Naive B cell (primary cell): Measurements from ENCODE around the gene RNF126. TPM values are rescaled to one million over a fixed set of nuclear protein-coding genes. Genes with fewer than 3 reads are reported as not detected.
A peak's percentile ranks its signal among the peaks of the same experiment; 100 is the strongest.
"Not testable (repeated sequence)": the region's sequence is repeated elsewhere in the genome, so short reads cannot be mapped to it uniquely, and the experiment has no call there.

ENCODE experiments used
- ATAC-seq, 2 donors: fragments of 150-1000 bp; cut with Tn5 transposase; 2 replicates each; pipeline ENCODE4 v1.10.0; 2021; ENCODE audit warnings: low read depth in 2 of 2, mild to moderate bottlenecking in 2 of 2, moderate library complexity in 2 of 2
- DNase-seq: peaks from one replicate; pipeline ENCODE4 v3.0.0; 2022
- H3K27ac Mint-ChIP-seq, 6 donors: one replicate each; pipeline ENCODE4 v1.8.0; 2020 to 2022; ENCODE audit warnings: mild to moderate bottlenecking in 6 of 6, mixed read lengths in 6 of 6, moderate library complexity in 5 of 6, inconsistent platforms in 2 of 6
- H3K27me3 Mint-ChIP-seq, 3 donors: one replicate each; pipeline ENCODE4 v1.8.0; 2021 to 2022; ENCODE audit warnings: mixed read lengths in 3 of 3, mild to moderate bottlenecking in 1 of 3
- H3K36me3 Mint-ChIP-seq, 2 donors: one replicate each; pipeline ENCODE4 v1.8.0; 2020 to 2022; ENCODE audit warnings: mixed read lengths in 2 of 2, inconsistent platforms in 1 of 2, mild to moderate bottlenecking in 1 of 2
- H3K4me1 Mint-ChIP-seq, 3 donors: one replicate each; pipeline ENCODE4 v1.8.0; 2020 to 2022; ENCODE audit warnings: mixed read lengths in 3 of 3, inconsistent platforms in 1 of 3, mild to moderate bottlenecking in 1 of 3, moderate library complexity in 1 of 3
- H3K4me3 Mint-ChIP-seq, 8 donors: one replicate each; pipeline ENCODE4 v1.8.0; 2020 to 2022; ENCODE audit warnings: mild to moderate bottlenecking in 8 of 8, mixed read lengths in 8 of 8, moderate library complexity in 8 of 8, inconsistent platforms in 2 of 8
- H3K9me3 Mint-ChIP-seq, 7 donors: one replicate each; pipeline ENCODE4 v1.8.0; 2020 to 2022; ENCODE audit warnings: mixed read lengths in 7 of 7, mild to moderate bottlenecking in 5 of 7, inconsistent platforms in 2 of 7, moderate library complexity in 1 of 7
- polyA plus RNA-seq, 6 donors: library from polyadenylated mRNA; unstranded; fragments of 300-500 nt; fragmentation: Illumina TruSeq; gene quantifications; one replicate each; pipeline ENCODE4 v1.2.3, GENCODE V29; 2021; ENCODE audit warnings: low read depth in 6 of 6

RNF126 gene
- polyA plus RNA-seq, 6 donors from 2014 or later = 51.0 to 72.4 (median 59.1) TPM

DNA sequence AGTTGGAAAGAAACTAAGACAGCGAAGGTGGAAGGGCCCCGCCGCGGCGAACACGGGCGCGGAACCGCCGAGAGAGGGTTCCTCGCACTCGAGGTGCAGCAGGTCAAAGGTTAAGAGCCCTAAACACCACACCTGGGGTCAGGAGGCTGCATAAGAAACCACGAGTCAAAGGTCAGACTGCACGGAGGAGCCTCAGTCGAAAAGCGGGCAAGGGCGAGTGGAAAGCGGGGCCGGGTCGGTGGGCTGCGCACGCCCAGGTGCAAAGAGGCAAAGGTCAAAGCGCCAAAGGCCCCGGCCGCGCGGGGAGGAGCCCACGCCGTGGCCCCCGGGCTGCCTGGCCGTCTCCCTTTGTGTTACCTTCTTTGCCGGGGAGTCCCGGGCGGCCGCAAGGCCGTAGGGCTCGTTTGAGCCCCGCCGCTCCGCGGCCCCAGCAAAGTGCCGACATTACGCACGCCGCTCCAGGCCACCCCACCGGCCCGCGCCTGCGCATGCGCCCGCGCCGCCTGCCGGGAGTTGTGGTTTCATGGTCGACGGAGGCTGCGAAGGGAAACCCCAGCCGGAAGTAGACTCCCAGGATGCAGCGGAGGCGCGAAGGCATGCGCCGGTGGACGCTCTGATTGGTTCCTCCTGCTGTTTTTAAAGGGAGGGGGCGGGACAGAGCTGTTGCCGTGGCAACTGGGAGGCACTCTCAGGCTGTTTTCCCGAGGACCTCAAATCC lies 29.8 kb downstream of the RNF126 start, which contains the start of gene POLRMT:
POLRMT (minus strand) TSS at position 470 of the 718 bp plus-strand sequence; CDS start at position 445, 25 bp downstream.
- Mint-ChIP-seq H3K4me3 (peak within 1 kb of the TSS; percentile 83 to 98 (median 96)), H3K27ac (peak within 1 kb of the TSS; percentile 90 to 99 (median 98)), H3K27me3 (no peaks in the 10 kb centered on the region), H3K36me3 (peaks cover 0 to 9% of the 10 kb centered on the region in 2 donors), H3K9me3 (peaks cover 0 to 2% (median 0%) of the 10 kb centered on the region in 7 donors), H3K4me1 (peaks cover 11 to 40% (median 38%) of the 10 kb centered on the region in 3 donors)
- peak; percentile 97 for DNase-seq
- peak; percentile 93 to 96 for ATAC-seq

DNA sequence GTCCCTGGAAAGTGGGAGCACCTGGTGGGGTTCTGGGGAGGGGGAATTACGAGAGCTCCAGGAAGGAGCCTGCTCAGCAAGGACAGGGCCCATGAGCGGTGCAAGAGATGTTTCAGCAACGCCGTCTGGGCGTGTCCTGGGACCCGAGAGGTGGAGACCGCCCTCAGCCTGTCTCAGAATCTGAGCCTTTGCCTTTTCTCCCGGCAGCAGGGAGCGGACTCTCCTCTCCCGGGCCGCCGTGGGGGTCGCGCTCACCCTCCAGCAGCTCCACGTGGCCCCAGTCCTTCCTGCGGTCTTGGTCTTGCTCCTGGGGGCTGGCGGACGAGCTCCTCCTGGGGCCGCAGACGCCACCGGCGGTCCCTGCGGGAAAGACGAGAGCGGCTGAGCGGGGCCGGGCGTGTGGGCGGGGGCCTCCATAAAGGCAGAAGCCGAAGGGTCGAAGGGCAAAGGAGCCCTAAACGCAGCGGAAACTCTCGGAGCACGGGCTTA lies 30.4 kb downstream of the RNF126 start:
- peaks cover 0 to 9% of the 10 kb centered on the region in 2 donors for H3K36me3 Mint-ChIP-seq
- H3K27ac Mint-ChIP-seq = peak overlapping the region in 5 of 6 donors; percentile 88 to 98 (median 96)
- ATAC-seq (no peak), DNase-seq (no peak)
- peak overlapping the region; percentile 83 to 98 (median 96) for H3K4me3 Mint-ChIP-seq
- H3K27me3 Mint-ChIP-seq = no peaks in the 10 kb centered on the region
- H3K9me3 Mint-ChIP-seq = peaks cover 0 to 2% (median 0%) of the 10 kb centered on the region in 7 donors
- H3K4me1 Mint-ChIP-seq = peaks cover 11 to 40% (median 39%) of the 10 kb centered on the region in 3 donors

DNA sequence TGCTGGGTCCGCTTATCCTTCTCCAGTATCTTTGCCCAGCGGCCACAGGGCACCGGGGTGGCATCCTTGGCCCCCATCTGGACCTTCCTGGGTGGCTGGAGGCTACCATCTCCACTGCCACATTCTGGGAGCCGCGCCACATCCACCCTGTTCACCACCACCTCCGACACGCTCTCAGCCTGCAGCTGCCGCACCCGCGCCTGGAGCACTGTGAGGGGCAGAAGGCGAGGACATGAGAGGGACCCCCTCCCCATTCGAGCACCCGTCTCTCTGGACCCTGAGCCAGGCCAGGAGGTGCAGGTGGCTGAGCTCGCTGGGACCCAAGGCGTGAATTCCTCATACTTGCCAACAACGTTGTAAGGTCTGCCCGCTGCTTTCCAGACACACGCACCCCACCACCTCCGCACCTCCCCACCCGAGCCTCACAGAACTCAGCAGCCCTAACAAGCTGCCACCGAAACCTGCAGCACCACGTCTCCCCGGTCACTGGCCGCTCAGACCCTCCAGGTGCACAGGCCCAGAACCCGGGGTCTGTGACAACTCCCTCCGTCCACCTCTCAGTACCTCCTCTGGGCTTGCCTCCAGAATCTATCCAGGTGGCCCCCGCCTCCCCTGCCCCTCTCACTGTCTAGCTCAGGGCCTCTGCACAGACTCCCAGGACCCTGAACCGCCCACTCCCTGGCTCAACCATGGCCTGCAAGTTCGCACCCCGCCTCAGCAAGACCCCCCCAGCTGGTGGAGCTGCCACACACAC lies 32.9 kb downstream of the RNF126 start:
- H3K36me3 Mint-ChIP-seq = peaks cover 0 to 9% of the 10 kb centered on the region in 2 donors
- H3K27me3 Mint-ChIP-seq = no peaks in the 10 kb centered on the region
- peak overlapping the region in 1 of 6 donors; percentile 85 for H3K27ac Mint-ChIP-seq
- H3K4me3 Mint-ChIP-seq = peak overlapping the region in 3 of 8 donors; percentile 22 to 96 (median 47)
- peaks cover 11 to 41% (median 39%) of the 10 kb centered on the region in 3 donors for H3K4me1 Mint-ChIP-seq
- H3K9me3 Mint-ChIP-seq = peaks cover 0 to 2% (median 0%) of the 10 kb centered on the region in 7 donors
- DNase-seq (no peak), ATAC-seq (no peak)

DNA sequence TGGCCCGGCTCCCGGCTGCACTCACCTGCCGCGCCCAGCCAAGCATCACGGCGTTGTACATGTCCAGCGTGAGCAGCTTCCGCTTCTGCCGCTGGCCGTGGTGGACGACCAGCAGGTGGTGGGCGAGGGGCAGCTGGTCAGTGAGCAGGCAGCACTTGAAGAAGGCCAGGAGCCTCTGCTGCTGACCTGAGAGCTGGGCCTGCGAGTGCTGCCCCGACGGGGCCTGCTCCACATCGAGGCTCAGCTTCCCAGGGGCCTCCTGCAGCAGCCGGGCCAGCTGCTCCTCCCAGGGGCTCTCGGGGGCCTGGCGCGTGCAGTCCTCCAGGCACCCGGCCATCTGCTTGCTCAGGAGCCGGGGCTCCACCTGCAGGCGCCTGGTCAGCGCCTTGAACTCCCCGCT lies 33.5 kb downstream of the RNF126 start:
- H3K4me3 Mint-ChIP-seq, DNase-seq, H3K36me3 Mint-ChIP-seq, H3K27ac Mint-ChIP-seq, H3K9me3 Mint-ChIP-seq, ATAC-seq, H3K27me3 Mint-ChIP-seq: not testable (repeated sequence)
- H3K4me1 Mint-ChIP-seq = peaks cover 11 to 41% (median 39%) of the 10 kb centered on the region in 3 donors

DNA sequence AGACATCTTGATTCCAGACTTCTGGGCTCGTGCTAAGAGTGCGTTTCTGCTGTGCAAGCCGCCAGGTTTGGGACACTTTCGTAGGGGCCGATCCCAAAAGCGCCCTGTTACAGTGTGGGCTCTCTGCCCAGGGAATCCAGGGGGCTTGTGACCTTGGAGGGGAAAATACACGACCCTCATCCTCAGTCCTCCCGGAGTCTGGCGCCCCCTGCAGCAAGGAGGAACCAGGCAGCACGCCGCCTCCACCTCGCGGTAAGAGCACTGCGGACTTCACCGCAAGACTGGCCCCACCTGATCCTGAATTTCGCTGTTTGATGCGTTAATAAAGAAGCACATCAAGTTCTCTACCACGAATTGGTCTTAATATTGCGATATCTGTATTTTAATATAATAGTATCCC lies 34.8 kb downstream of the RNF126 start:
- DNase-seq = no peak
- ATAC-seq = no peak
- H3K4me1 Mint-ChIP-seq = peaks cover 6 to 30% (median 29%) of the 10 kb centered on the region in 3 donors
- H3K27me3 Mint-ChIP-seq = no peaks in the 10 kb centered on the region
- H3K4me3 Mint-ChIP-seq = peak overlapping the region in 2 of 8 donors; percentile 49 to 68
- peaks cover 0 to 9% of the 10 kb centered on the region in 2 donors for H3K36me3 Mint-ChIP-seq
- H3K27ac Mint-ChIP-seq = no peak overlapping the region
- no peaks in the 10 kb centered on the region for H3K9me3 Mint-ChIP-seq

DNA sequence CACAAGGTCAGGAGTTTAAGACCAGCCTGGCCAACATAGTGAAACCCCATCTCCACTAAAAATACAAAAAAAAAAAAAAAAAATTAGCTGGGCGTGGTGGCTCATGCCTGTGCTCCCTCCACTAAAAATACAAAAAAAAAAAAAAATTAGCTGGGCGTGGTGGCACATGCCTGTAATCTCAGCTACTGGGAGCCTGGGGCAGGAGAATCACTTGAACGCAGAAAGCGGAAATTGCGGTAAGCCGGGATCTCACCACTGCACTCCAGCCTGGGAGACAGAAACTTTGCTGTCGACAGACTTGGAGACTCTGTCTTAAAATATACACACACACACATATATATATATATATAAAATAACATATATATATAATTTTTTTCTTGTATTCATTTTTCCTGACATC lies 36.4 kb downstream of the RNF126 start:
- H3K4me3 Mint-ChIP-seq, H3K27ac Mint-ChIP-seq, ATAC-seq, H3K9me3 Mint-ChIP-seq, H3K36me3 Mint-ChIP-seq, DNase-seq, H3K27me3 Mint-ChIP-seq: not testable (repeated sequence)
- H3K4me1 Mint-ChIP-seq = peaks cover 6 to 20% (median 20%) of the 10 kb centered on the region in 3 donors

DNA sequence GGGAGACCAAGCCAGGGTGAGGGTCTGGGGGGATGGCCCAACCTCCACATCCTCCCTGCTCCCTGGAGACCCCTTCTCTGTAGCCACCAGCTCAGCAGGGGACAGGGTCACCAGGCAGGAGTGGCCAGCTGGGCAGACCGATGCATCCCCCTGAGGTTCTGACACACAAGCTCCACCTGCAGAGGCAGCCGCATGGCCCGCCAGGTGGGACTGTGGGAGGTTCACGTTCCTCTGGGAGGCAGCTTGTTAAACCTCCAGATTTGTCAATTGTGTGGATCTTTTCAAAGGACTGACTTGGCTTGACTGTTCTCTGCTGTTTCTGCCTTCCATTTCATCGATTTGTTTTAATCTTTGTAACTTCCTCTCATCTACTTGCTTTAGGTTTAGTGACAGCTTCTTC lies 37.8 kb downstream of the RNF126 start:
- ATAC-seq (no peak), DNase-seq (no peak)
- Mint-ChIP-seq H3K36me3 (peaks cover 0 to 3% of the 10 kb centered on the region in 2 donors), H3K4me1 (peaks cover 2 to 11% (median 10%) of the 10 kb centered on the region in 3 donors), H3K27ac (no peak overlapping the region), H3K27me3 (no peaks in the 10 kb centered on the region), H3K4me3 (no peak overlapping the region), H3K9me3 (no peaks in the 10 kb centered on the region)

DNA sequence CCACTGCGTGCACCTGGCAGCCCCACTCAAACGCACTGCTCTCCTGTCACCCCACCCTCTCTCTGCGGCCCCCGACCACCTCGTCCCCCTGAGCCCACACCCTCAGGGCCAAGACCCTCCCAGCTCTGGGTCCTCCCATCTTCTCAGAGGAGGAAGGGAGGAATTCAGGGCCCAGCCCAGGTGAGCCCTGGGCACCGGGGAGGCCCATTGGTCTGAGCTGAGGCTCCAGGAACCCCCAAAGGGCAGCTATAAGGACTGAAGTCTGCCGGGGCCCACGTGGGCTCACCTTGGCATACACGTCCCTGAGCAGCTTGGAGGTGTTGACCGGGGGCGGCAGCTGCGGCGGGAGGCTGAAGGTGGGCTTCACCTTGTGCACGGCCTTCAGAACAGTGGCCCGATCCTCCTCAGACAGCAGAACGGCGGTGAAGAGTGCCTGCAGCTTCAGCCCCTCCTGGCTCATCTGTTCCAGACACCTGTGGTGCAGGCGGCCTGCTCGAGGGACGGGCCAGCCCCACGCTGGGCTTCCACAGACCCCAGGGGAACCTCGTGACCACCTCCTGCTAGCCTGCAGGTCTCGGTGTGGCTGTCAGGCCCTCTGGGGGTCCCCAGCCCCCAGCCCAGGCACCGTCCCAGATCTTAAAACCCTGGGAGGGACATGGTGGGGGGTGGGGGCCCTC lies 38.4 kb downstream of the RNF126 start:
- DNase-seq = no peak
- H3K27ac Mint-ChIP-seq = no peak overlapping the region
- H3K4me3 Mint-ChIP-seq = no peak overlapping the region
- no peak for ATAC-seq
- H3K27me3 Mint-ChIP-seq = no peaks in the 10 kb centered on the region
- H3K36me3 Mint-ChIP-seq = no peaks in the 10 kb centered on the region
- H3K4me1 Mint-ChIP-seq = peaks cover 0 to 10% (median 7%) of the 10 kb centered on the region in 3 donors
- H3K9me3 Mint-ChIP-seq = no peaks in the 10 kb centered on the region

DNA sequence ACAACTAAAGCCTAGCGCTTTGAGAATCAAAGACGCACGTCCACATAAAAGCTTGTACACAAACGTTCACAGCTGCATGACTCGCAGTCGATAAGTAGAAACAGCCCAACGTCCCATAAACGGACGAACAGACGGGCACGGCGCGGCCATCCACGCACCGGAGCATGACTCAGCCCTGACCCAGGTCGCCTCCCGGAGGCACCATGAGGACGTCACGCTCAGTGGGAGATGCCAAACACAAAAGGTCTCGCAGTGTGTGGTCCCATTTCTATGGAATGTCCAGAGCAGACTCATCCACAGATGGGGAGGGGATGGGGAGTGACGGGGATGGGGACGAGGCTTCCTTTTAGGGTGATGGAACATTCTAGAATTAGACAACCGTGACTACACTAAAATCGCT lies 39.0 kb downstream of the RNF126 start:
- H3K4me1 Mint-ChIP-seq = peaks cover 0 to 8% (median 5%) of the 10 kb centered on the region in 3 donors

DNA sequence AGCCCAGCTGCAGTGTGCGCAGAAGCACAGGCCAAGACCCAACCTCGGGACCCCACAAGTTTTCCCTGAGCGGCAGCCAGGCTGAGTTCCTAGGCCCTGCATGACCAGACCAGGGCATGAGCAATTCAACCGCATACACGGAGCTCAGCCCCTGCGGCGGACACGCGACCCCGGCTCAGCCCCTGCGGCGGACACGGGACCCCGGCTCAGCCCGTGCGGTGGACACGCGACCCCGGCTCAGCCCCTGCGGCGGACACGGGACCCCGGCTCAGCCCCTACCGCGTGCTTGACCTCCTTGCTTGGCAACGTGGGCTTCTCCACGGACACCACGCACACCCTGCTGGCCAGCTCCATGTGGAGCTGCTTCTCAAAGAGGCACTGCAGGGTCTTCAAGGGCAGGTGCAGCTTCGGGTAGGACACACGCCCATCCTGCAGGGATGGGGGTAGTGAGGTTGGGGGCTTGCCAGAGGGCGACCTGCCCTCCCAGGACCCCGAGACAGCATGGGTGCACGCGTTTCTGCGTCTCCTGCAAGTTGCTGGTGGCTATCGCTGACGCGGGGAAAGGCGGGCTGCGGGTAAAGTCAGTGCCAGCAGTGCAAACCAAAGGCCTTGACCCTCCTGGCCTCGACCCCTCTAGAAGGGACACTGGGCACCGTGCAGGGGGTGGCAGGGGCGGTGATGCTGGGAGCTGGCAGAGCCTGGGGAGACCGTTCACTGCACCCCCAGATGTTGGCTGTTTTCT lies 39.7 kb downstream of the RNF126 start:
- peaks cover 0 to 7% of the 10 kb centered on the region in 2 donors for H3K36me3 Mint-ChIP-seq
- peaks cover 0 to 2% (median 2%) of the 10 kb centered on the region in 3 donors for H3K4me1 Mint-ChIP-seq
- no peaks in the 10 kb centered on the region for H3K9me3 Mint-ChIP-seq
- DNase-seq (no peak), ATAC-seq (no peak)
- H3K4me3 Mint-ChIP-seq = no peak overlapping the region
- no peak overlapping the region for H3K27ac Mint-ChIP-seq
- no peaks in the 10 kb centered on the region for H3K27me3 Mint-ChIP-seq

More for the DNA sequence above, 39.0 kb downstream of the RNF126 start:
- ATAC-seq (no peak), DNase-seq (no peak)
- Mint-ChIP-seq H3K36me3 (peaks cover 0 to under 1% of the 10 kb centered on the region in 2 donors), H3K4me3 (no peak overlapping the region), H3K9me3 (no peaks in the 10 kb centered on the region), H3K27me3 (no peaks in the 10 kb centered on the region), H3K27ac (peak overlapping the region in 1 of 6 donors; percentile 33)

DNA sequence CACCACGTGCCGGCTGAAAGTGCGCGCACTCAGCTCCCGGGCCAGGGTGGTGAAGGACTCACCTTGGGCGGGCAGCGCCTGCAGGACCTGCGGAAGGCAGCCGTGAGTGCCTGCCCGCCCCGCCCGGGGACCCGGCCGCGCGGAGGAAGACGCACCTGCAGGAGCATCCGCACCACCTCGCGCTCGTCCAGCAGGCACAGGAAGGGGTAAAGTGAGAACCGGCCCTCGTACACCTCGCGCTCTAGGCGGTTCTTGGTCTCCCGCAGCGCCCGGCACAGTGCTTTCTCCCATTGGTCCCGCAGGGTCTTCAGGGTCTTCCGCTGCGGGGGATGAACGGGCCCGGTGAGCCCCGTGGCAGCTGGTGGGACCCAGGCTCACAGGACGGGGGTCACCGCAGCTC lies 40.3 kb downstream of the RNF126 start:
- no peaks in the 10 kb centered on the region for H3K9me3 Mint-ChIP-seq
- no peaks in the 10 kb centered on the region for H3K27me3 Mint-ChIP-seq
- H3K4me1 Mint-ChIP-seq = peaks cover 0 to 2% (median 0%) of the 10 kb centered on the region in 3 donors
- DNase-seq (no peak), ATAC-seq (no peak)
- no peak overlapping the region for H3K4me3 Mint-ChIP-seq
- H3K36me3 Mint-ChIP-seq = peaks cover 0 to 8% of the 10 kb centered on the region in 2 donors
- no peak overlapping the region for H3K27ac Mint-ChIP-seq

DNA sequence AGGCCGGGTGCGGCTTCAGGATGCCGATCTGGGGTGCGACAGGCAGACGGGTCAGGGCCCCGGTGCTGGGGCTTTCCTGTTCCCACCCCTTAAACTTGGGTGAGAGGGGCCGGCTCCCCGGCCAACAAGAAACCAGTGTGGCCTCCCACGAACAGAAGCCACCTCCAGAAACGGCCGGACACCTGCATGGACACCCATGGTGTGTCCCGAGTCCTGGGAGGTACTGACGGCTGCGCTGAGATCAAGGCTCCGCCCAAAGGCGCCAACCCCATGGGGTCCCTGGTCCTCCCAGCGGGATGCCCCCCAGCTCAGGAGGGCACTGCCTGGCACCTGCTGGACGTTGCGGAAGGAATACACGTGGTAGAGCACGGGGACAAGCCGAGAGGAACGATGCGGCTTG lies 41.2 kb downstream of the RNF126 start:
- H3K27ac Mint-ChIP-seq = no peak overlapping the region
- DNase-seq (no peak), ATAC-seq (no peak)
- no peaks in the 10 kb centered on the region for H3K9me3 Mint-ChIP-seq
- no peak overlapping the region for H3K4me3 Mint-ChIP-seq
- peaks cover 0 to 8% of the 10 kb centered on the region in 2 donors for H3K36me3 Mint-ChIP-seq
- H3K27me3 Mint-ChIP-seq = no peaks in the 10 kb centered on the region
- H3K4me1 Mint-ChIP-seq = peaks cover 0 to under 1% (median 0%) of the 10 kb centered on the region in 3 donors
